Lower lobe of right lung (tissue), 2 donors: ENCODE measurements around the gene TRAPPC14. TPM values are rescaled to one million over a fixed set of nuclear protein-coding genes. Genes with fewer than 3 reads are reported as not detected.

Source experiments
- ATAC-seq, 2 donors: fragments of 200-7000 bp; cut with Tn5 transposase; one replicate each; pipeline ENCODE4 v1.9.1; 2020 to 2022; ENCODE audit warnings: mild to moderate bottlenecking in 2 of 2, moderate library complexity in 2 of 2
- DNase-seq: peaks from one replicate; pipeline ENCODE4 v3.0.0-alpha.2; 2020
- H3K27ac ChIP-seq: fragments of 200-600 bp; one replicate; pipeline ENCODE4 v1.8.0; 2022
- H3K27me3 ChIP-seq: fragments of 200-600 bp; one replicate; pipeline ENCODE4 v1.8.0; 2022; ENCODE audit warnings: low read depth
- H3K36me3 ChIP-seq: fragments of 200-600 bp; one replicate; pipeline ENCODE4 v1.8.0; 2022; ENCODE audit warnings: mild to moderate bottlenecking
- H3K4me1 ChIP-seq: fragments of 200-600 bp; one replicate; pipeline ENCODE4 v1.8.0; 2022
- H3K4me3 ChIP-seq: fragments of 200-600 bp; one replicate; pipeline ENCODE4 v1.8.0; 2022; ENCODE audit warnings: mild to moderate bottlenecking
- H3K9me3 ChIP-seq: fragments of 200-600 bp; one replicate; pipeline ENCODE4 v1.8.0; 2022
- CTCF ChIP-seq: fragments of 200-600 bp; IDR thresholded peaks from one replicate; pipeline ENCODE4 v1.8.0; 2022; ENCODE audit warnings: antibody characterized with exemption, mild to moderate bottlenecking
- intact Hi-C: fragments of 100-400 bp; cut with DNase I; formaldehyde crosslinking; loops from one replicate; pipeline ENCODE4 v1.11.0; 2022
- total RNA-seq: library from RNA; stranded (reverse); fragmentation: NEBNext Ultra II Directional; extraction: Animal tissue kit (Norgen Biotek cat#: 25700); gene quantifications from one replicate; pipeline ENCODE4 v1.2.1, GENCODE V29; 2021
- donor health status: DM: no; HTN: yes; CAD: no; lungs with severe emphysema.

TRAPPC14 gene
- total RNA-seq, 1 donor from 2014 or later: 24.3 TPM

GRCh38 chr7:100167912-100168323 is 9.4 kb upstream of the TRAPPC14 start:
- H3K36me3 ChIP-seq: no peaks in the 10 kb centered on the region
- intact Hi-C loops: no loop called here
- ATAC-seq (peak; percentile 13 to 14), DNase-seq (no peak)
- peaks cover 31% of the 10 kb centered on the region for H3K27me3 ChIP-seq
- peak overlapping the region; percentile 55 for H3K4me3 ChIP-seq
- no peaks in the 10 kb centered on the region for H3K9me3 ChIP-seq
- peaks cover 35% of the 10 kb centered on the region for H3K4me1 ChIP-seq
- TF ChIP-seq CTCF: no peak
- H3K27ac ChIP-seq: peak overlapping the region; percentile 62

GRCh38 chr7:100166970-100167911 is 8.7 kb upstream of the TRAPPC14 start:
- DNase-seq: no peak
- no peak overlapping the region for H3K27ac ChIP-seq
- no peaks in the 10 kb centered on the region for H3K36me3 ChIP-seq
- H3K4me3 ChIP-seq: peak overlapping the region; percentile 55
- H3K9me3 ChIP-seq: no peaks in the 10 kb centered on the region
- peaks cover 30% of the 10 kb centered on the region for H3K27me3 ChIP-seq
- TF ChIP-seq CTCF: no peak
- intact Hi-C loops: no loop called here
- no peak for ATAC-seq
- H3K4me1 ChIP-seq: peaks cover 35% of the 10 kb centered on the region

GRCh38 chr7:100166317-100166940 is 7.9 kb upstream of the TRAPPC14 start:
- Histone ChIP-seq H3K36me3 (no peaks in the 10 kb centered on the region), H3K4me3 (no peak overlapping the region), H3K4me1 (peaks cover 30% of the 10 kb centered on the region), H3K27ac (no peak overlapping the region), H3K9me3 (no peaks in the 10 kb centered on the region), H3K27me3 (peaks cover 22% of the 10 kb centered on the region)
- intact Hi-C loops: no loop called here
- ATAC-seq (no peak), DNase-seq (no peak)
- TF ChIP-seq CTCF: no peak

- H3K9me3 ChIP-seq: no peaks in the 10 kb centered on the region
- peaks cover 8% of the 10 kb centered on the region for H3K27me3 ChIP-seq
- no peaks in the 10 kb centered on the region for H3K36me3 ChIP-seq
- no peak overlapping the region for H3K4me3 ChIP-seq
- intact Hi-C loops: no loop called here
- TF ChIP-seq CTCF: no peak
- no peak overlapping the region for H3K27ac ChIP-seq
- H3K4me1 ChIP-seq: peaks cover 22% of the 10 kb centered on the region
- DNase-seq: no peak
- no peak for ATAC-seq
Measured at GRCh38 chr7:100163871-100164270, 5.3 kb upstream of the TRAPPC14 start.

GRCh38 chr7:100163006-100163531 is 4.5 kb upstream of the TRAPPC14 start:
- peaks cover 8% of the 10 kb centered on the region for H3K27me3 ChIP-seq
- H3K4me1 ChIP-seq: peaks cover 18% of the 10 kb centered on the region
- no peaks in the 10 kb centered on the region for H3K9me3 ChIP-seq
- intact Hi-C loops: no loop called here
- no peaks in the 10 kb centered on the region for H3K36me3 ChIP-seq
- H3K27ac ChIP-seq: no peak overlapping the region
- TF ChIP-seq CTCF: no peak
- H3K4me3 ChIP-seq: no peak overlapping the region
- ATAC-seq: no peak
- DNase-seq: no peak
